A172 (cell line): ENCODE results near the gene TARS2. TPM values are rescaled to one million over a fixed set of nuclear protein-coding genes. Genes with fewer than 3 reads are reported as not detected.

Source experiments
- DNase-seq: peaks from one replicate; pipeline ENCODE4 v3.0.0-alpha.2; 2015; ENCODE audit warnings: low spot score
- total RNA-seq: library from RNA; depleted of rRNA; stranded (reverse); fragments of >200 nt; shearing (Covaris generic); gene quantifications from 2 replicates; pipeline ENCODE4 v1.2.3, GENCODE V29; 2014; rRNA removed

TARS2 gene
- total RNA-seq, 1 experiment from 2014 or later: 32.1 TPM

DNA sequence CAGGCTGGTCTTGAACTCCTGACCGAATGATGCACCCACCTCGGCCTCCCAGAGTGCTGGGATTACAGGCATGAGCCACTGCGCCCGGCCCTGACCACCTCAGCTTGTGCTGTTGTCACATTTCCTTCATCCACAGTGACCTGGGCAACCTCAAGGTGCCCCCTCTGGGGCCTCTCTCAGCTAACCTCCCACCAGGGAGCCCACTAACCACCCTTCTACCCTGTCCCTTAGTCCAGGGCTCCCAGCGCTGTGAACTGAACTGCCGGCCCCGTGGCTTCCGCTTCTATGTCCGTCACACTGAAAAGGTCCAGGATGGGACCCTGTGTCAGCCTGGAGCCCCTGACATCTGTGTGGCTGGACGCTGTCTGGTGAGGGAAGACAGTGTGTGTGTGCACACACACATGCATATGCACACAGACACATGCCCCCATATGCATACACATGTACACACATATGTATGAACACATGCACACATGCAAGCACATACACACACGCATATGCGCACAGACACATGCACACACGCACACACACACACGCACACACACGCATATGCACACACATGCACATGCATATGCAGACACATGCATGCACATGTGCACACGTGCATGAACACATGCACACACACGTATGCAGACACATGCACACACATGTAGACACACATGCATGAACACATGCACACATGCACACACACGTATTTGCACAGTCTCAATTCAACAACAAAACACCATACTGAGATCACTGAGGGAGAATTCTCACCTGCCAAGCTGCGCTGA is 68.2 kb downstream of the TARS2 start:
- no peak for DNase-seq

GRCh38 chr1:150555971-150556865 is 69.0 kb downstream of the TARS2 start:
- DNase-seq: no peak

GRCh38 chr1:150557065-150557600 is 69.9 kb downstream of the TARS2 start:
- DNase-seq: no peak

Other genes starting within 250 kb of the TARS2 start
- not detected in 2 replicates for gene CA14, start 229.6 kb upstream of the TARS2 start, total RNA-seq
- gene APH1A, start 218.4 kb upstream of the TARS2 start, total RNA-seq: 197 and 226 TPM in 2 replicates
- gene C1orf54, start 214.6 kb upstream of the TARS2 start, total RNA-seq: 8.8 TPM in 1 of 2 replicates, not detected in the other
- gene CIART, start 204.9 kb upstream of the TARS2 start, total RNA-seq: 15.2 and 25.2 TPM in 2 replicates
- 42.3 and 60.1 TPM in 2 replicates for gene MRPS21, start 193.6 kb upstream of the TARS2 start, total RNA-seq
- gene PRPF3, start 165.9 kb upstream of the TARS2 start, total RNA-seq: 93.1 and 96.8 TPM in 2 replicates
- gene RPRD2, start 123.3 kb upstream of the TARS2 start, total RNA-seq: 10.9 TPM in 2 replicates
- 101 and 135 TPM in 2 replicates for gene ECM1, start 20.7 kb downstream of the TARS2 start, total RNA-seq
- 0.55 TPM in 1 of 2 replicates, not detected in the other for gene FALEC, start 28.3 kb downstream of the TARS2 start, total RNA-seq
- 0.38 and 2.3 TPM in 2 replicates for gene ADAMTSL4, start 62.0 kb downstream of the TARS2 start, total RNA-seq
- gene MCL1, start 92.2 kb downstream of the TARS2 start, total RNA-seq: 224 and 246 TPM in 2 replicates
- 278 and 287 TPM in 2 replicates for gene ENSA, start 142.2 kb downstream of the TARS2 start, total RNA-seq
- 10.0 and 11.3 TPM in 2 replicates for gene GOLPH3L, start 209.7 kb downstream of the TARS2 start, total RNA-seq
- gene HORMAD1, start 233.5 kb downstream of the TARS2 start, total RNA-seq: not detected in 2 replicates